ENCODE measurements around the gene SLC8A1.

The SLC8A1 gene

DNA sequence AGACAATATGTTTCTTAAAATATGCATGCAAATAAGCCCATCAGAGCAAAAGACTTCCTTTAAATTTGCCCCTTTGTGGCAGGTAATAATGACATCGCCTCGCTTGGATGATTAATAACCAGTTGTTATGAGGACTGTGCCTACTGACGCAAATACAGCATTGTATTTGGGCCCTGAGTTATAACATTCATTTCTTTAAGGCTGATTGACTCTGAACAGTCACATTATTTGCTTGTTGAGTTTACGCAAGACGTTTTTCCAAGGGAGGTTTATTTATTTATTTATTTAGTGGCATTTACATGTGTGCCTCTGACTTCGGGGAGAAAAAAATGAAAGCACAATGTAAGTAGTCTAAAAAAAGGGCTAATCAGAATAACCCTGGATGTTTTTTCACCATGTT lies 88.3 kb downstream of the SLC8A1 start:
- ChIA-PET POLR2A (no interaction called here), CTCF (no interaction called here)
- no peak for DNase-seq (ENCODE audit: extremely low spot score)
- TF ChIP-seq, protein P1, sequence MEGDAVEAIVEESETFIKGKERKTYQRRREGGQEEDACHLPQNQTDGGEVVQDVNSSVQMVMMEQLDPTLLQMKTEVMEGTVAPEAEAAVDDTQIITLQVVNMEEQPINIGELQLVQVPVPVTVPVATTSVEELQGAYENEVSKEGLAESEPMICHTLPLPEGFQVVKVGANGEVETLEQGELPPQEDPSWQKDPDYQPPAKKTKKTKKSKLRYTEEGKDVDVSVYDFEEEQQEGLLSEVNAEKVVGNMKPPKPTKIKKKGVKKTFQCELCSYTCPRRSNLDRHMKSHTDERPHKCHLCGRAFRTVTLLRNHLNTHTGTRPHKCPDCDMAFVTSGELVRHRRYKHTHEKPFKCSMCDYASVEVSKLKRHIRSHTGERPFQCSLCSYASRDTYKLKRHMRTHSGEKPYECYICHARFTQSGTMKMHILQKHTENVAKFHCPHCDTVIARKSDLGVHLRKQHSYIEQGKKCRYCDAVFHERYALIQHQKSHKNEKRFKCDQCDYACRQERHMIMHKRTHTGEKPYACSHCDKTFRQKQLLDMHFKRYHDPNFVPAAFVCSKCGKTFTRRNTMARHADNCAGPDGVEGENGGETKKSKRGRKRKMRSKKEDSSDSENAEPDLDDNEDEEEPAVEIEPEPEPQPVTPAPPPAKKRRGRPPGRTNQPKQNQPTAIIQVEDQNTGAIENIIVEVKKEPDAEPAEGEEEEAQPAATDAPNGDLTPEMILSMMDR (IDR thresholded peaks at IDR 0.05; ENCODE audit: control extremely low read depth, extremely low read depth, low read depth, missing control alignments) = no peak

DNA sequence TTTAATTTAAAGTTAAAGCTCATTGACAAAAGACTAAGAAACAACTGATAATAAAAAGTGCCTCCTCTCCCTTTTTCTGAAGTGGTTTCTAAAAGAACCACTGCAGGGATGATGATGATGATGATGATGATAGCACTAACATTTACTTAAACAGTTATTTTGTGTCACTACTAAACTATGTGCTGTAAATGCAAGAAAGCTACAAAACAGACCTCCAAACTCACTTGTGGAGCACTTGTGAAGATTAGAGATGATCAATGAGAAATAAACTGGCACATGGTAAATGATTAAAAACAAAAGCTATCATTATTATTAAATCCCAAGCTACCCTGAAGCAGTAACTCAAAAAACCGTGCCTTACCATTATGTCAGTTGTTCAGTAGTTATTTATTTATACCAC lies 88.7 kb downstream of the SLC8A1 start:
- TF ChIP-seq, protein P1 (IDR thresholded peaks at IDR 0.05; ENCODE audit: control extremely low read depth, extremely low read depth, low read depth, missing control alignments) = no peak
- ChIA-PET CTCF (no interaction called here), POLR2A (no interaction called here)
- DNase-seq (ENCODE audit: extremely low spot score) = no peak

DNA sequence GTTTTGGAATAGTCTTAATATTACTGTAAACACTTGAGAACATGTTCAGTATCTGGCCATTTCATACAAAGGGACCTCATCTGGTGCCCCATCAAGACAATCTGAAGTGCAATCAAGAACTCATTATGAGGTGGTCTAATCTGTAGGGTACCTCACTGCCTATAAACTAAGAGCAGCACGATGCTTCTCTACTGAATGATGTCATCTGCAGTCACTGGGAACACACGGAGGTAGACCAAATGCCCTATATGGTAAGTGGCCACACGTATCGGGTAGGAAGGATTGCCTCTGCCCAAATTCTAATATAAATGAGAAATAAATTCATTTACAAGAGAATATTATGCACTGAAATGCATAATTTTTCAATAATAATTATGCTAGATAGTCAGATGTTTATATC lies 90.4 kb downstream of the SLC8A1 start:
- ChIA-PET POLR2A (no interaction called here), CTCF (interaction anchor here (1.4 kb wide), 1 partner anchor 9 kb away, joined by 3 read pairs; no protein-coding TSS in a partner anchor)
- TF ChIP-seq, protein P1 (IDR thresholded peaks at IDR 0.05; ENCODE audit: control extremely low read depth, extremely low read depth, low read depth, missing control alignments) = no peak
- DNase-seq (ENCODE audit: extremely low spot score) = no peak

- no peak for DNase-seq (ENCODE audit: extremely low spot score)
- TF ChIP-seq, protein P1 (IDR thresholded peaks at IDR 0.05; ENCODE audit: control extremely low read depth, extremely low read depth, low read depth, missing control alignments) = no peak
- ChIA-PET CTCF (interaction anchor here (1.4 kb wide), 1 partner anchor 9 kb away, joined by 3 read pairs; no protein-coding TSS in a partner anchor), POLR2A (no interaction called here)
Observed at GRCh38 chr2:40360652-40361051, 91.2 kb downstream of the SLC8A1 start.

DNA sequence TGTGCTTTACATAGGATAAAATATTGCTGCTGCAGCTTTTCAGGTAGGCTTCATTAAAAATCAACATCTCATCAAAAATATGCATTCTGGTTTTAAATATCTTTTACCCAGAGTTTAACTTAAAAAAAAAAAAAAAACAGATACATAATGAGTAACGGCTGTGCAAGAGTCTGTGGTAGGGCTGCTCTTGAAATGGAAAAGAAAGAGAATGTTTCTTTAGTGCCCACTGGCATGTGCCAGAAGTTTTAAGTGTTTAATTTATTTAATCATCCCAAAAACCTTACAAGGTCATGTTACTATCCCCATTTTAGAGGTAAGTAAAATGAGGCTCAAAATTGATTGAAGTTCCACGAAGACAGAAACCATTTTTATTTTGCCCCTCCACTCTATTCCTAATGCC lies 92.1 kb downstream of the SLC8A1 start:
- TF ChIP-seq, protein P1 (IDR thresholded peaks at IDR 0.05; ENCODE audit: control extremely low read depth, extremely low read depth, low read depth, missing control alignments) = no peak
- ChIA-PET POLR2A (interaction anchor here (0.6 kb wide), 1 partner anchor 20 kb away, joined by 4 read pairs; no protein-coding TSS in a partner anchor), CTCF (no interaction called here)
- no peak for DNase-seq (ENCODE audit: extremely low spot score)

DNA sequence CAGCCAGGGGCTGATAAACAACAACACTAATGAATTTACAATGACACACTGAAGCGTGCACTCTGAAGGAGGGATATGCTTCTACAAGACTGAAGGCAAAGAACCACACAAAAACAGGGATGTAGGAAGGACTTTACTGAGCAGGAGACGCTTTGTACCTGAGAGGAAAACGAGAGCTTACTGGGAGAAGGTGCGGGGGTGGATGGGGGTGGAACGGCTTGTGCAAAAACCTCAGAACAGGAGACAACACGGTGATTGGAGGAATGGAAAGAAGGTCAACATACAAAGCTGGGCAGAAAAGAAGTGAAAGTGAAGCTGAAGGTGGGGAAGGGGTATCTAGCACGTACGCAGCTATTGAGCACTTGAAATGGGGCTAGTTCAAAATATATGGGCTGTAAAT lies 93.1 kb downstream of the SLC8A1 start:
- TF ChIP-seq, protein P1 (IDR thresholded peaks at IDR 0.05; ENCODE audit: control extremely low read depth, extremely low read depth, low read depth, missing control alignments) = no peak
- ChIA-PET CTCF (no interaction called here), POLR2A (no interaction called here)
- no peak for DNase-seq (ENCODE audit: extremely low spot score)

DNA sequence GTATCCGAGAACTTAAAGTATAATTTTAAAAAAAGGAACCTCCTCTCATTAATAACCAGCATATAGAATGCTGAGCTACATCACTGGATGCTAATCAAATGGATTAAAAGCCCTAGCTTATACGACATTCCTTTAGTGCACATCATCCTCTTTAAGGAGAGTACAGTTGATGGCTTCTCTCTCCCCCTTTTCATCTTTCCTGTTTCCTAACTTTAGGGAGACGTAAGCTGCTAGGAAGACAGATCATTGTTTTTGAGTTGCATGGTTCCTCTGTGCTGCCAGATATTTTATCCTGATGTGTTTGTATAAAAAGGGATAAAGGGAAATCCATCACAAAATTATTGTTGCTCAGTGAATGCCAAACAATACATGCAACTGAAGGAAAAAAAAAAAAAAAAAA lies 94.2 kb downstream of the SLC8A1 start:
- DNase-seq (ENCODE audit: extremely low spot score) = no peak
- CTCF ChIA-PET = no interaction called here
- TF ChIP-seq, protein P1 (IDR thresholded peaks at IDR 0.05; ENCODE audit: control extremely low read depth, extremely low read depth, low read depth, missing control alignments) = no peak
- POLR2A ChIA-PET = no interaction called here
